Progenitor cell of endocrine pancreas (in vitro differentiated cells): Measurements from ENCODE around the gene CIAPIN1. TPM values are rescaled to one million over a fixed set of nuclear protein-coding genes. Genes with fewer than 3 reads are reported as not detected.

ENCODE experiments used
- DNase-seq: peaks from one replicate; pipeline ENCODE4 v3.0.0; 2021; ENCODE audit warnings: low spot score; ENCODE audit not compliant: unreplicated experiment
- H3K27ac Mint-ChIP-seq: 2 replicates; pipeline ENCODE4 v1.8.0; 2021; ENCODE audit warnings: mild to moderate bottlenecking, moderate library complexity, mixed read lengths
- H3K27me3 Mint-ChIP-seq: 2 replicates; pipeline ENCODE4 v1.8.0; 2021; ENCODE audit warnings: mixed read lengths
- H3K36me3 Mint-ChIP-seq: 2 replicates; pipeline ENCODE4 v1.8.0; 2022; ENCODE audit warnings: mixed read lengths; ENCODE audit not compliant: insufficient read depth
- H3K4me1 Mint-ChIP-seq: 2 replicates; pipeline ENCODE4 v1.8.0; 2021; ENCODE audit warnings: low read depth, mixed read lengths
- H3K4me3 Mint-ChIP-seq: 2 replicates; pipeline ENCODE4 v1.8.0; 2021; ENCODE audit warnings: low read depth, mild to moderate bottlenecking, moderate library complexity, mixed read lengths
- H3K9me3 Mint-ChIP-seq: 2 replicates; pipeline ENCODE4 v1.8.0; 2021; ENCODE audit warnings: low read depth, mixed read lengths
- CTCF ChIP-seq: fragments of 200-600 bp; sonication (generic); IDR thresholded peaks from one replicate; pipeline ENCODE4 v1.5.0; 2021; ENCODE audit warnings: antibody characterized with exemption, mild to moderate bottlenecking; ENCODE audit not compliant: unreplicated experiment
- total RNA-seq: library from RNA; stranded (reverse); gene quantifications from 2 replicates; pipeline ENCODE4 v1.2.1, GENCODE V29; 2021

CIAPIN1 gene
- total RNA-seq, 1 donor from 2014 or later: 79.3 TPM

DNA sequence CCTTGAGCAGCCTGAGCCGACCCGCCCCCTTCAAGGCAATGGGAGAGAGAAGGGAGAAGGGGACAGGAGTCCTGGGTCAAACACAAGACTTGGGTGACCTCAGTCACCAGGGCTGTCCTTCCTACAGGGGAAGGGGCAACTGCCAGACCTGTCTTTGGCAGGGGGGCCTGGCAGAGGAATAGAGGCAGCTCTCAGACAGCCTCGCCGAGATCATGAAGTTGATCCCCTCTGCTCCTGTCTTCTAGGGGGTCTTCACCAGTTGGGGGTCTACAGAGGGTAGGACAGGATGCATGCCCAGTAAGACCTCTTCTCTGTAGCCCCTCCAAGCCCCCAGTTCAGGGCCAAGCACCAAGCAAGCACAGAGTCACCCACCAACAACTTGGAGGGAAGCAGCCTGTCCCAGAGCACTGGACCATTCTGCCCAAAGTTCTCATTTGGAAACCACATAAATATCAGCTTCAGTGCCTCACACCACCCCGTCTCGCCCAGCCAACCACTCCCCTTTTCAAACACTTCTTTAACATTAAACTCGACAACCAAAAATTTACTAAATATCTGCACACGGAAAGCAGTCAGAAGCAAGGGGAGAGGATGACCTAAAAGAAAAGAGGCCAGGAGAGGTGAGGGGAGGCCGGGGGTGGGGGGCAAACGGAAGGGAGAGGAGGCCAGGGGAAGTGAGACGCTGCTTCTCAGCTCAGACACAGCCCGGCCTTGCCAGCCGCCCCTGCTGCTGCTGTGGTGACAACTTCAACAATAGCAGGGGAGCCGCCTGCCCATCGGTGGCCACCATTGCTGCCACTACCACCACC, 31.4 kb upstream of the CIAPIN1 start:
- Mint-ChIP-seq H3K27ac (peak overlapping the region; percentile 70), H3K4me1 (peaks cover 24% of the 10 kb centered on the region), H3K4me3 (peak overlapping the region; percentile 66), H3K36me3 (peaks cover 3% of the 10 kb centered on the region), H3K27me3 (peaks cover 2% of the 10 kb centered on the region), H3K9me3 (no peaks in the 10 kb centered on the region)
- no peak for DNase-seq
- no peak for TF ChIP-seq CTCF

GRCh38 chr16:57477531-57478202, 30.5 kb upstream of the CIAPIN1 start:
- Mint-ChIP-seq H3K9me3 (no peaks in the 10 kb centered on the region), H3K36me3 (peaks cover 3% of the 10 kb centered on the region), H3K4me1 (peaks cover 26% of the 10 kb centered on the region), H3K4me3 (no peak overlapping the region), H3K27me3 (peaks cover 2% of the 10 kb centered on the region), H3K27ac (no peak overlapping the region)
- DNase-seq: no peak
- no peak for TF ChIP-seq CTCF

- H3K4me3 Mint-ChIP-seq: no peak overlapping the region
- H3K4me1 Mint-ChIP-seq: peaks cover 35% of the 10 kb centered on the region
- no peak for TF ChIP-seq CTCF
- peaks cover 6% of the 10 kb centered on the region for H3K36me3 Mint-ChIP-seq
- no peak for DNase-seq
- H3K27ac Mint-ChIP-seq: no peak overlapping the region
- no peaks in the 10 kb centered on the region for H3K9me3 Mint-ChIP-seq
- peaks cover 2% of the 10 kb centered on the region for H3K27me3 Mint-ChIP-seq
These were observed 29.6 kb upstream of the CIAPIN1 start for GRCh38 chr16:57476546-57477410.

DNA sequence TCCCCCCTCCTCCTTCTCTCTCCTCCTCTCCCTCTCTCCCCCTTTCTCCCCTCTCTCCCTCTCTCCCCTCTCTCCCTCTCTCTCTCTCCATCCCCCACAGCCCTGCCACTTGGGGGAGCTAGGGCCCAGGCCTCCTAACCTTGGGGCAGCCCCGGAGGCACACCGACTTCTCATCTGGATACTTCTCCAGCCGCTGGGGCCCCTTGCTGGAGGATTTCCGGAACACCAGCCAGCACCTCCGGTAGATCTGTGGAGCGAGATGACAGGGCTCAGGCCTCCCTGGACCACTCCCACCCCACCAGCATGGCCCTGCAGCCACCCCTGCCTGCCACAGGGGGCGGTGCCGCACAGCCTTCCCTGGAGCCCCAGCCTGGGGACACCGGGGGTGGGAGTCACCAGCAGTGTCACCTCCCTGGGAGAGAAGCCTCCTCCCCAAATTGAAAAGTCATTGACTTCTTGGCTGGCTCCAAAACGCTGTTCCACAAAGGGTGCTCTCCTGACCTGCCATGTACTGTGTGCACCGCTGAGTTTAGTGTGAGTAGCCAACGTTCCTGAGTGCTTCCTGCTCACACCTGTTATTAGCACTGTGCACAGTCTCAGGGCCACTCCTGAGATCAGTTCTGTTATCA, 28.6 kb upstream of the CIAPIN1 start:
- Mint-ChIP-seq H3K27ac (no peak overlapping the region), H3K9me3 (no peaks in the 10 kb centered on the region), H3K4me3 (no peak overlapping the region), H3K36me3 (peaks cover 9% of the 10 kb centered on the region), H3K27me3 (peaks cover 2% of the 10 kb centered on the region), H3K4me1 (peaks cover 42% of the 10 kb centered on the region)
- DNase-seq: peak; percentile 59
- TF ChIP-seq CTCF: peak; percentile 67
